Loucy (cell line): ENCODE data around the gene ACAD10.

Experiments used
- H2AFZ ChIP-seq: fragments of 200-600 bp; sonication (generic); 2 replicates; pipeline ENCODE4 v1.6.0; 2016; ENCODE audit warnings: antibody characterized with exemption, mild to moderate bottlenecking, low read length, moderate library complexity
- H3F3A ChIP-seq: fragments of 200-600 bp; 2 replicates; pipeline ENCODE4 v1.6.0; 2016; ENCODE audit warnings: antibody characterized with exemption, low read depth, mild to moderate bottlenecking
- H3K27me3 ChIP-seq: fragments of 200-600 bp; sonication (generic); 2 replicates; pipeline ENCODE4 v1.6.1; 2014; ENCODE audit warnings: low read length, mild to moderate bottlenecking; ENCODE audit not compliant: insufficient read depth, poor library complexity, severe bottlenecking
- H3K36me3 ChIP-seq: fragments of 200-600 bp; sonication (generic); 2 replicates; pipeline ENCODE4 v1.6.1; 2016; ENCODE audit warnings: low read length; ENCODE audit not compliant: insufficient read depth
- H3K4me1 ChIP-seq: fragments of 200-600 bp; sonication (generic); 2 replicates; pipeline ENCODE4 v1.5.1; 2014; ENCODE audit warnings: low read length, mild to moderate bottlenecking; ENCODE audit not compliant: insufficient read depth, poor library complexity, severe bottlenecking
- H3K4me2 ChIP-seq: fragments of 200-600 bp; sonication (generic); 2 replicates; pipeline ENCODE4 v1.6.0; 2014; ENCODE audit warnings: antibody characterized with exemption, low read length, low read depth, mild to moderate bottlenecking; ENCODE audit not compliant: poor library complexity, severe bottlenecking
- H3K4me3 ChIP-seq: fragments of 200-600 bp; sonication (generic); 2 replicates; pipeline ENCODE4 v1.5.1; 2014; ENCODE audit warnings: low read length, mild to moderate bottlenecking, mixed read lengths; ENCODE audit not compliant: poor library complexity, severe bottlenecking
- H3K79me2 ChIP-seq: fragments of 200-600 bp; sonication (generic); 2 replicates; pipeline ENCODE4 v1.6.1; 2014; ENCODE audit warnings: low read length; ENCODE audit not compliant: insufficient read depth
- H3K9ac ChIP-seq: fragments of 200-600 bp; sonication (generic); 2 replicates; pipeline ENCODE4 v1.6.0; 2014; ENCODE audit warnings: mild to moderate bottlenecking, low read depth, low read length, moderate library complexity; ENCODE audit not compliant: poor library complexity, severe bottlenecking
- H3K9me2 ChIP-seq: fragments of 200-600 bp; sonication (generic); replicated peaks from 2 replicates; pipeline ENCODE4 v1.6.1; 2016; ENCODE audit warnings: low read depth, low read length, mixed read lengths
- H3K9me3 ChIP-seq: fragments of 200-600 bp; sonication (generic); 2 replicates; pipeline ENCODE4 v1.6.1; 2014; ENCODE audit warnings: mild to moderate bottlenecking, antibody characterized with exemption, low read length, low read depth; ENCODE audit not compliant: insufficient read depth
- H4K20me1 ChIP-seq: fragments of 200-600 bp; sonication (generic); 2 replicates; pipeline ENCODE4 v1.6.0; 2014; ENCODE audit warnings: antibody characterized with exemption, low read length, mild to moderate bottlenecking; ENCODE audit not compliant: insufficient read depth, poor library complexity, severe bottlenecking
- CTCF ChIP-seq: fragments of 200-600 bp; sonication (generic); conservative IDR thresholded peaks from 2 replicates; pipeline ENCODE4 v1.5.1; 2014; ENCODE audit warnings: mild to moderate bottlenecking, antibody characterized with exemption, low read length
- EZH2phosphoT487 ChIP-seq: fragments of 200-600 bp; IDR thresholded peaks from 2 replicates; pipeline ENCODE4 v1.6.1; 2018; ENCODE audit warnings: antibody characterized with exemption, mild to moderate bottlenecking, moderate library complexity, borderline replicate concordance

ACAD10 gene

GRCh38 chr12:111792856-111793235, 107.0 kb downstream of the ACAD10 start:
- H3K9me2 ChIP-seq: no peaks in the 10 kb centered on the region
- no peaks in the 10 kb centered on the region for H3K9me3 ChIP-seq
- H3K4me3 ChIP-seq: no peak overlapping the region
- TF ChIP-seq EZH2phosphoT487 (no peak), CTCF (no peak)
- H3K36me3 ChIP-seq: no peaks in the 10 kb centered on the region
- H3K79me2 ChIP-seq: no peaks in the 10 kb centered on the region
- no peak overlapping the region for H2AFZ ChIP-seq
- H3K4me2 ChIP-seq: no peak overlapping the region
- H3K27me3 ChIP-seq: no peaks in the 10 kb centered on the region
- H4K20me1 ChIP-seq: no peaks in the 10 kb centered on the region
- H3F3A ChIP-seq: no peaks in the 10 kb centered on the region
- H3K9ac ChIP-seq: no peak overlapping the region
- no peaks in the 10 kb centered on the region for H3K4me1 ChIP-seq

- Histone ChIP-seq H3K9me2 (no peaks in the 10 kb centered on the region), H2AFZ (no peak overlapping the region), H3K4me3 (no peak overlapping the region), H3K9me3 (no peaks in the 10 kb centered on the region), H3K79me2 (no peaks in the 10 kb centered on the region), H3K36me3 (no peaks in the 10 kb centered on the region), H3K9ac (no peak overlapping the region), H3K27me3 (no peaks in the 10 kb centered on the region), H3K4me2 (no peak overlapping the region), H3K4me1 (no peaks in the 10 kb centered on the region), H4K20me1 (no peaks in the 10 kb centered on the region), H3F3A (no peaks in the 10 kb centered on the region)
- TF ChIP-seq EZH2phosphoT487: no peak
- TF ChIP-seq CTCF: no peak
Observed at GRCh38 chr12:111798182-111798581, 112.3 kb downstream of the ACAD10 start.

GRCh38 chr12:111799758-111800157, 113.9 kb downstream of the ACAD10 start:
- Histone ChIP-seq H3K9me2 (no peaks in the 10 kb centered on the region), H3K4me3 (no peak overlapping the region), H3K9ac (no peak overlapping the region), H3K36me3 (no peaks in the 10 kb centered on the region), H3K79me2 (no peaks in the 10 kb centered on the region), H3K4me2 (no peak overlapping the region), H2AFZ (no peak overlapping the region), H4K20me1 (no peaks in the 10 kb centered on the region), H3F3A (no peaks in the 10 kb centered on the region), H3K4me1 (no peaks in the 10 kb centered on the region), H3K27me3 (no peaks in the 10 kb centered on the region), H3K9me3 (no peaks in the 10 kb centered on the region)
- TF ChIP-seq EZH2phosphoT487 (no peak), CTCF (no peak)
